ENCODE results near the gene RAB3B.

The RAB3B gene

DNA sequence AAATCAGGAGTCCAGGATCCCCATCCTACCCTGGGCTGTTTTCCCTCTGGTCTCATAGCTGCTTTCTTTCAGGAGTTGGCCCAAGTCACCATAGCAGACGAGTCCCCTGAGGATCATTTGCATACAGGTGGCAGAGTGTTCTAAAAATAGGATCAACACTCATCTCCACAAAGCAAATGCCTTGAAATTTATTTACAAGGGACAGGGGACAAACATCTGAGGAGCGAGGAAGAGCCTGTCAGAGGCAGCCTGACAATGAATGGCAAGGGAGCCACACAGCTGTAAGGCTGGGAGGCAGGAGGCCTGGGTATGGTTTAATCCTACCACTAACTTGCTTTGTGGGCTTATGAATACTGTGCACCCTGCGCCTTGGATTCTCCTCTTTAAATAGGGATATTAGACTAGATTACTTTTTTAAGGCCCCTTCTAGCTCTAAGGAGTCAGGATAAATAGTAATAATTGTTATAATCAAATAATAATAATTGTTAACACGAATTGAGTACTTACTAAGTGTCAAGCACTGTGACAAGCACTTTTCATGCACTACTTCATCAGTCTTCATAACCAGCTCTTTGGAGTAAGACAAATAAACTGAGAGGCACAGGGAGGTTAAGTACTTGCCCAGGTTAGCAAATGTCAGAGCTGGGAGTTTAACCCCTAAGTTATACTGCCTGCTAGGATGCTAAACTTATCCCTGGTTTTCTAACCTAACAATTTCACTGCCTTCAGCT, 34.5 kb downstream of the RAB3B start:
- DNase-seq: no peak

DNA sequence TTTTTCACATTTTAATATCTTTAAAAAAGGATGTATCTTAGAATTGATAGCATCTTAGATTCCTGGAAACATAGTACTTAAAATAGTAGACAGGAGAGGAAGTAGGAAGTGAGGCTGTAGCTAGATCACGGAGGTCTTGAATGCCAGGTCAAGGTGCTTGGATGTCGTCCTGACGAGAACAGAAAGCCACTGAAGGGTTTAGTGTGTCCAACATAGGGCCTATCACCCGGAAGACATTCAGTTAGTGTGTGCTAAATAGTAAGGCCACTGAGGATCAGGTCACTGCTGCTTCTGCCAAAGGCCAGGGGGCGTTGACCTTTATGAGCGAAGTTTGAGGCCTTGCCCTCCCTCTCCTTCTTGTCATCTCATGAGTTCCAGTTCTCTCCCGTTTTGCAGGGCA, 35.7 kb downstream of the RAB3B start:
- DNase-seq: no peak

DNA sequence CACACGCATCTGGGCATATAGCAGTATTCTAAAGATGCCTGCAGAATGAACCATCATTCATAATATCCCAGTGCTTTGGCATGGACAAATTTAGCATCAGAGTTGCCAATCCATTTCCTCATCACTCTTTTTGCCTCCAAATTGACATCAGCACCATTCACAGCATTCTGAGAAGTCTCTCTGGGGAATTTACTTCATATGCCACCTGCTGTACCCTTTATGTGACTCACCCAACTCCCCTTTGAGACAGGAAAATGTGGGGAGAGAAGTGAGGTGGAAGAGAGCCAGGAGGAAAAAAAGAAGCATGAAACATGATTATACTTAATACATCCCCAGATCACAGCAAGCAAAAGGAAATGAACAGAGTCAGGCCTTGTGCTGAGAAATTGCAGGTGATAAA, 37.4 kb downstream of the RAB3B start:
- DNase-seq: no peak

DNA sequence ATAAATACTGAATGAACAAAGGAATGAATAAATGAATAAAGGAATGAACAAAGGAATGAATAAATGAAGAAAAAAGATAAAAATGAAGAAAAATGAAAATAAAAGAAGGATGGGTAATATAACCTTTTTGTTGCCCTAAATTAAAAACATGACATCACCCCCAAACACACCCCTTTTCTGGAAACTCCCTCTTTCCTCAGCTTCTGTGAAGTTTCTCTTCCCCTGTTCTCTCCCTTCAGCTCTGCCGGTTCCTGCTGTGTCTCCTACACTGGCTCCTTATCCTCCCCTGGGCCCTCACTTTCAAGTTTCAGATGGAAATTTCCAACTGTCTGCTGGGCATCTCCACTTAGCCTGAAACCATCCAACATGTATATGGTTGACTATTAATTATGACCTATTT, 37.9 kb downstream of the RAB3B start:
- no peak for DNase-seq

DNA sequence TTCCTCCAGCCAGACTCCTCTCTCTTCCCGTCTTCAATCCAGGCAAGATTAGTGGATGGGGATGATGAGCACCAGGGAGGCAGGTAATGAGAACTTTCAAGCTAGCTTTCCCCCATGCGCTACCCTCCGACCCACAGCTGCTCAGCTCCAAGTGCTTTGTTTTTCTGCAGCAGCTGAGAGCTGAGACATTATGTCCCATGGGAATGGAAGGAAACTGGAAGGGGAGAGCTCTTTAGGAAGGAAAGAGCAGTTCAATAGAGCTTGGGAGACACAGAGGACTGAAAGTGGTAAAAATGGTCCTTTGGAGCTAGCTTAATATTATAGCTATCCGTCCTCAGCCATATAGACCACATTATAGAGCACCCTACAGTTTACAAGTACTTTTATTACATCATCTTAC, 39.8 kb downstream of the RAB3B start:
- DNase-seq: no peak

DNA sequence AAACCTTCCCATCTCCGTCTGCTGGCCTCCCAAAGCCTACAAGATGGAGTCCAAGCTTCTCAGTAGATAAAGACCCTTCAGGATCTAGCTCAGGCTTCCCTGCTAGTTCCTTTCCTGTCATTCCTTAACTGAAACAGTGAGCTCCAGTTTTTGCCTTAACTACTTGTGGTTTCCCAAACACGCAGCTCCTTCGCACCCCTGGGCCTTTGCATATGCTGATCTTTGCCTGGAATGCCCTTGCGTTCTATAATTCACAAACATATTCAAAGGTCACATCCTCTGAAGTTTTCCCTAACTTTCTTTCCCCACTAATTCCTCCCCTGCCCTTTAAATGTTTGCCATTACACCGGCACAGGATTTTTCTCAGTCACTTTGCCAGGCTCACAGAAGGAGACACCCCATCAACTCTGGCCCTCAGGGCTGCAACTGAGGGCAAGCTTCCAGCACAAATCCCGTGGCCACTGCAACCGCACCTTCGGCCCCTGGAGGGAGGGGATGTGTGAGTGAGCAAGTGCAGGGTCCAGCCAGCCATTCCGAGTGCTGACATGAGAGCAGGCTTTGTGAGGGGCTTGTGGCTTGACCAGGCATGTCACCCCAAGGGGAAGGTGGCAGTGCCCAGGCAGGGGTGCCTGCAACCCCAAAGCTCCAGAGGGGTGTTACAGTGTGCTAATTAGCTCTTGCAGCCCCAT, 41.3 kb downstream of the RAB3B start:
- no peak for DNase-seq

DNA sequence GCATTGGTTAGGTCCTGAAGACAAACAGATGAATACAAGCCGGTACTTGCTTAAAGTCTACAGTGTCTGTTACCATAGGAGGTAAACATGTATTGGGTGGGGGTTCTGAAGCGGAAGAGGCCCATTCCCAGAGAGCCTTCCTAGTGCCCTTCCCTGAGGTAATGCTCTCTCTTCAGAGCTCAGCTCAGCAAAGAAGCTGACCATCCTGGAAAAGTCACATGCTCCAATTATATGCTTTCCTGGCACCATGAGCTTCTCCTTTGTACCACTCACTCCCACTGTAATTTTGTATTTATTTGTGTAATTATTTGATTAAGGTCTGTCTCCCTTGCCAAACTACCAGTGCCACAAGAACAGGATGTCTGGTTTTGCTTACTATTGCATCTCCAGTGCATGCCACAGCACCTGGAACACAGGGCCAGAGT, 42.0 kb downstream of the RAB3B start:
- no peak for DNase-seq

DNA sequence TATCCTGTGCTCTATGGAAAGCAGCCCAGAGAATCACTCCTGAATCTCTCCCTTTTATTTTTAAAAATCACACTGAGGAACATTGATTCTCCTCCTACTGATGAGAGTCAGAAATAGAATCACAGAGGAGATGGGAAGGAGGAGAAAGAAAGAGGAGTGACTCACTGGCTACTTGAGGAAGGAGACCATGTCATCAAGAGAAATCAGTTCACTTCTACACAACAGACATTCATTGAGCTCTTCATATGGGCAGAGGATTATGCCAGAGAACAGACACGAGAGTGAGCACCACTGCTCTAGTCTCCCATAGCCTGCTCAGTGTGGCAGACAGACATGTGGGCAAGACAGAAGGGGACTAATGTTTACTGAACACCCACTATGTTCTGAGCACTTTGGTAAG, 44.2 kb downstream of the RAB3B start:
- no peak for DNase-seq

DNA sequence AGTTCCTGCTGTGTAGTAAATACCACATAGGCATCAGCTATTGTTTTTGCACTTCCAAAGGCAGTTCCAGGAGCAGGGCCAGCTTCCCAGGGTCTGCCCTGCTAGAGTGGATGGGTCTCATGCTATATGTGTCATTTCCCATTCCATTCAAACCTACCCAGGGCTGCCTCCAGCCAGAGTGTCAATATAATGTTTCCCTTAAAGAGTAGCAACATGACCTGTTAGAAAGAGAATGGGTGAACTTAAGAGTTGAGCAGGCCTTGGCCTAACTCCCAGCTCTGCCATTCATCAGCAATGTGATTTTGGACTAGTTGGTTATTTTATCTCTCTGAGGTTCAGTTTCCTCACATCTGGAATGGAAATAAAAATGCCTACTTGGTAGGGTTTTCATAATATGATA, 44.9 kb downstream of the RAB3B start:
- no peak for DNase-seq

DNA sequence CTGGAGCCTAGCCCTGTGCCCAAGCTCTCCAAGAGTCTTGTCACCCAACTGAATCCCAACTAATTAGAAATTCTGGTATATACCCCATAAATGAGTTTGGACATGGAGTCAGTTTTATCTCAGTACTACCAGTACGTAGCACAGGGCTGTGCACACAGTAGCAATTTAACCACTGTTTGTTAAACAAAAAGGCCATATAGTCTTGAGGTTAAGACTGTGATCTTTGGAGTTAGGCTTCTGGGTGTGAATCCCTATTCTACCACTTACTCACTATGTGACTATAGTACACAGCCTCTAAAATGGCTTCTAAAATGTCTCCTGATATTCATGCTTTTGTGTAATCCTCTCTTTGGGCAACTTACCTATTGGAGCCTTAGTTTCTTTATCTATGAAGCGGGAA, 48.2 kb downstream of the RAB3B start:
- DNase-seq: no peak

DNA sequence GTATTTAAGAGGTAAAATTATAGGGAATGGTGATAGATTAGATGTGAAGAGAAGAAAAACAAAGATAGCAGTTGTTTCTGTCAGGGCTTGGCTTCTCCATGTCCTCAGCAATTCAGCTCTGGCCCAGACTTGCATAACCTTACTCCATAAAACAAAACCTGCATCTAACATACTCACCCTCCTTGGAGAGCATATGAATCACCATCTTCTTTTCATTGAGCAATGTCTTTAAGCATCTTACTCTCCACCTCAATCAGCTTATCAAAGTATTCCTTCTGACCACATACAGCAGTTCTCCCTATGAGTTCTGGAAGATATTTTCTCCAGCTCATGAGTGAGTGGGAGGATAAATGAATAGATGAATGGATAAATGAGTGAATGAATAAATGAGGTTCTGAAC, 49.0 kb downstream of the RAB3B start:
- DNase-seq: no peak

DNA sequence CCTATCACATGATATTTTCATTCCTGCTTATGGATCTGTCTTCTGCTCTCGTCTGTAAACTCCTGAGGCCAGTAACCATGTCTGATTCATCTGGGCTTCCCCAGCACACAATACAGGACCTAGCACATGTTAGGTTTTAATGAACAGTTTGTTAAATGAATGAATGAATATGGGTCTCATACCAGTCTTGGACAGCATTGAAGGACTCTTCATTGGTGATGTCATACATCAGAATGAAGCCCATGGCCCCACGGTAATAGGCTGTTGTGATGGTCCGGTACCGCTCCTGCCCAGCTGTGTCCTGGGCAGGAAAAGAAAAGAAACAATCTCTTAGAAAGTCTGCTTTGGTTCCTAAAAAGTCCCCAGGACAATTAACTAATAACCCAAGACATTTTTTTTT, 53.4 kb downstream of the RAB3B start:
- DNase-seq: no peak

DNA sequence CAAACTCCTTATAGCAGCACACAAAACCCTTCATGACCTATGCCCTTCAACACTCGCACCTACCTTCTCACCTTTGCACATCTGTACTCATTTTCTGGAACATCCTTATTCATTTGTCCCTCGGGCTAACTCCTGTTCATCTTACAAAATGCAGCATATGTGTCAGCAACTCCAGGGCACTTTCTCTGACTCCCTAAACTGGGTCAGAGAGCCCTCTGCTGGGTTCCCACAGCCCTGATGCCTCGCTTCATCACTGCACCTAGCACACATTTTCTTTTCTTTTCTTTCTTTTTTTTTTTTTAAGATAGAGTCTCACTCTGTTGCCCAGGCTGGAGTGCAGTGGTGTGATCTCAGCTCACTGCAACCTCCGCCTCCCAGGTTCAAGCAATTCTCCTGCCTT, 54.0 kb downstream of the RAB3B start:
- DNase-seq: no peak

DNA sequence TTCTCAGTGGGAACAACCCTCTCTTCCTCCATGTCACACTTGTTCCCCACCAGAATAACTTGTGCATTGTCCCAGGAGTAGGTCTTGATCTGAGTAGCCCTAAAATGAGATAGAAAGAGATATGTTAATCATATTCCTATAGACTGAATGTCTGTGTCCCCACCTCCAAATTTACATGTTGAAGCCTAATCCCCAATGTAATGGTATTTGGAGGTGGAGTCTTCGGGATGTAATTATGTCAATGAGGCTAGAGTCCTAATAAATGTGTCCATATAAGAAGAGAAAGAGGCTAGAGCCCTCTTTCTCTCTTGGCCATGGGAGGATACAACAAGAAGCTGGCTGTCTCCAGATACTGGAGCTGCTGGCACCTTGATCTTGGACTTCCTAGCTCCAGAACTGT, 57.2 kb downstream of the RAB3B start:
- DNase-seq: no peak

DNA sequence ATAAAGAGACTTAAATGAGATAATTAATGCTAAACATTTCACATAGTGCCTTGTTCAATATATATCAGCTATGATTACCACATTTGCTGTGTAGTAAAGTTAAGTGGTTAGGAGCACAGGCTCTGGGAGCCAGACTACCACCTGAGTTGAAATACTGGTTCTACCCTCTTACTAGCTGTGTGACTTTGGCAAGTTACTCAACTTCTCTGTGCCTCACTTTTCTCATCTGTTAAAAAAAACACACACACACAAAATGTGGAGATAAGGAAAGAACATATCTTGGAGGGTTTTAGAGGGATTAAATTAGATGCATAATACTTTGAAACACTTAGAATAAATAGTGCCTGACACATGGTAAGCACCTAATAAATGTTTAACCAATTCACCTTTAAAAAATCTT, 60.2 kb downstream of the RAB3B start:
- no peak for DNase-seq

DNA sequence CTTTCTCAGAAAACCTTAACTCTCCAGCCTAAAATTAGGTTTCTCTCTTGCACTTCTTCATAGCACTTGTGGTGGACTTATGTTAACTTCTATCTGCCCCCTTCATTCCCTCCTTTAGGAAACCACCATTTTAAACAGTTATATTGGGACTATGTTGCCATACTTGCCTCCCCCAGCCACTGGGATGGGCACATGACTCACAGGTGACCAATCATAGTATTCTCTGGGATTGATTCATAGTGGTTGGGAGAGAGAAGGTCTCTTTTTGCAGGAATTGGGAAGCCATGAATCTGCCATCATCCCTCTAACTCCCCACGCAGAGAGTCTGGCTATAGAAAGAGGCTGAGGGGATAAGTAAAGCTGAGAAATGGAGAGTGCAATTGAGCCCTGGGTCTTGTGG, 61.6 kb downstream of the RAB3B start:
- no peak for DNase-seq

DNA sequence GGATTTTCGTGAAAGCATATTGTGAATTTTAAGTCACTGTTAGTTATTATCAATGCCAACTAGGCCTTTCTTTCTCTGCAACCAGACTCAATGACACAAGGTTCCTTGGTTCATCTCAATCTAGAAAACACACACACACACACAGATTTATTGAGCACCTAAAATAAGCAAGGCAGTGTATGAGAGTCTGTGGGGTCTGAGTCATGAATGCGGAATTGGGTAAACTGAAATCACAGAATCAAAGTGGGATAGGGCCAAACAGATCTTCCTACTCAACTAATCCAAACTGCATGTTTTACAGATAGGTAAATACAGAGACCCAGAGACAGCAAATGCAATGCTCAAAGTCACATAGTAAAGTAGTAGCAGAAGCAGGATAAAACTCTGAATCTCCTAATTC, 63.5 kb downstream of the RAB3B start:
- DNase-seq: no peak

DNA sequence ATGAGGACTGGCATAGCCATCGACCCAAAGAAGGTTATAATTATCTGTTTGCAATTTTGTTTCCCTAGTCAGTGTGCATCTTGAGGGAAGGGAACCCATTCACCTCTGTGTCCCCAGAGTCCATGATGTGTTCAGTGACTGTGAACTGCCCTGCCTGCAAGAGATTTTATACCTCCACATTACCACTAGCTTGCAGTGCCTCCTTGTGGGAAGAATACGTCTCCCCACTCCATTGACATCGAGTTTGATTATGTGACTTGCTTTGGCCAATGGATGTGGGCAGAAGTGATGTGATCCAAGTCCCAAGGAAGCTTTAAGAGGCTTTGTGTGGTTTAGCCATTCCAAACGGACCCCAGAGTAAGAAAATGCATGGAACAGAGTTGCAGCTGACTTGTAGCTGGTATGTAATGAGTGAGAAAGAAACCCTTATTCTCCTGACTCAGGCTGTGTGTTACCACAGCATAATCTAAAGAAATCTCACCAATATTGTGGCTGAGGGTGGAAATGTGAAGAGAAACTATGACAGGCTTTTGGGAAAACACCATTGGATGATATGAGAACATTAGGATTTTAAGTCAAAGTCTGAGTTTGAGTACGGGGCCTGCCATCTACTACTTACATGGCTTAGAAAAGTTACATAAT, 64.2 kb downstream of the RAB3B start:
- DNase-seq: no peak

DNA sequence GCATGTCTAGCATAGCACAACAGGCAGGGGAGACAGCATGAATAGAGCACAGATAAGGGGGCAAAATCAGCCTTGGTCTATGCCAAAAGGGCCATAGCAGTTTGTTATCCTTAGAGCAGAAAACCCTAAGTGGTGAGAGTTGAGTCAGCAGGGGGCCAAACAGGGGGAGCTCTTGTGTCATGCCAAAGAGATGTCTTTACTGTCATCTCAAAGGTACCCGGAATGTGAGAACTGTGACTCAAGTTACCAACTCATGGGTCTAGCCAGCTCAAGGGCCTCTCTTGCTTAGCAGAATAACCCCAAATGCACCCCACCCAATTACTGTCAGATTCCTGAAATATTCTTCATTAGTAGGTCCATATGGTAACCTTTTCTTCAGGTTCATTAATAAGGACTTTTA, 66.0 kb downstream of the RAB3B start:
- DNase-seq: no peak

DNA sequence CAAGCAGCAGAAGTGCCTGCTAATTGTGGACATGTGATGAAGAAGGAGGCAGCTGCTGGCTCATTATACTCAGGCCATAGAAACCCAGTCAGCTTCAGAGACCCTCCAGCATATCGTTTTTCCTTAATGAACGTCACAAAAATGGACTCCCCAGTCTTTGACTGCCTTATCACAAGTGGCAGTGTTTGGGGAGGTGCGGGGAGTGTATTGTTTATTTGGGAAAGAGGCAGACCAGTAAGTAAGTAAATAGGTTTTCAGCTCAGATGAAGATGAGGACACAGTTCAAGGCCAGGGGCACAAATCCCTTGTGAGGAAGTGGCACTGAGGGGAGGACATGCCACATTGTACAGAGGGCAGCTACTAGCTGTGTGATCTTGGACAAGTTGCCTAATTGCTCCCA, 68.5 kb downstream of the RAB3B start:
- no peak for DNase-seq

DNA sequence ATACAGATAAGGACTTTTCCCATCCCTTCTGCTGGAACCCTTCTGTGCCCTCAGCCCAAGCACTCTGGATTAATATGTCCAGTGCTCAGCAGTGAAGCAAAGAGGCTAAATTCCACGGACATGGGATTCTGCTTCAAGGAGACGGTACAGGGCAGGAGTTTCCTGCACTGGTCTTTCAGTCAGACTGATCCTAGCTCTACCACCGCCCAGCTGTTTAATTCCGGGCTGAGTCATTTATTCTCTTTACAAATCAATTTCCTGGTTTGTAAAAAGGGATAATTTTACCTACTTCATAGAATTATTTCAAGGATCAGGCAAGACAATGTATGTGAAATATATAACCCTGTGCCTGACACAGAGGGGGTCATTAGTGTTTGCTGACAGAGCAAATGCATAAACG, 70.4 kb downstream of the RAB3B start:
- DNase-seq: no peak

DNA sequence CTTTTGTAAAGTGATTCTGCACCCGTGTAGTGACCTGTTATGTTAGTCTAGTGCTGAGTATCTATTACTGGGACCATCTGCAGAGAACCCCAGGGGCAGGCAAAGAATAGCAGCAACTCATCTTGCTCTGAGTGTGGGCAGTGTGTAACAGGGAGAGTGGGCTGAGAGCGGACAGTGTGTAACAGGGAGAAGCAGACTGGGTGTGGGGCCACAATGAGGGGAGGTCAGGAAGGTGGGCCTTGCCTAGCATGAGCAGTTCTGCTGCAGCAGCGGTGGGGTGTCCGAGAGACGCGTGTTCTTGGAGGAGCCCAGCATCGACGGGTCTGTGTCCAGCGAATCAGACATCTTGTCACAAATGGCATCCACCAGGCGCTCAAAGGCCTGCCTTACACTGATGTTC, 70.8 kb downstream of the RAB3B start:
- DNase-seq: no peak

DNA sequence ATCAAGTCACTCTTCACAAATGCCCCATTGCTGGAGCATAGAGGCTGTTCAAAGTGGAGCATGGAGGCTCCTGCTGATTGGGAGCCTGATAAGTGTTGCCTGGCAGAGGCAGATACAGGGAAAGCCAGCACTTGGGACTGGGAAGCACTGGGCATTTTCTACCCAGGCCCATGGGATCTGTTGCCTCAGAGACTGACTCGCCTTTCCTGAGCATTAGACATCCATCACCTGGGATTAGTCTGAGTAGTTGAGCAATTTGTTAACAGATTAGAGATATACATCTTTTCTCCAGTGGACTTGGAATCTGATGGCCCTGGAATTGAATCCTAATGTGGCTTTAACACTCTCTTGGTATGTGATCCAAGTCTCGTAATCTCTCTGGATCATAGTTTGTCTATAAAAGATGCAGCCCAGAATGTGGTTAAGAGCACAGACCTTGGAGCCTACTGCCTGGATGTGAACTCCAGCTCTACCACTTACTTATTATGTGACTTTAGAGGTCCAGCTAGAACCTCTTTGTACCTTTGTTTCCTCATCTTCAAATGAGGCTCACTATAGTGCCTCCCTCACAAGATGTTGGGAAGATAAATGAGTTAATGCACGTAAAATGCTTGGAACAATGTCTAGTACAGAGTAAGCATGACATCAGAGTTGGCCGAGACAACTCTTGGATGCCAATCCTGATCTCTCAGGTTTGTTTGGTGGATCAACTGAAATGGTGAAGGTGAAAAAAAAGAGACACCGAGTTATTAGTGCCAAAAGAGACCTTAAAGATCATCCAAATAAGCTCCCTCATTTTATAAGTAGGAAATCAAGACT, 73.7 kb downstream of the RAB3B start:
- no peak for DNase-seq

DNA sequence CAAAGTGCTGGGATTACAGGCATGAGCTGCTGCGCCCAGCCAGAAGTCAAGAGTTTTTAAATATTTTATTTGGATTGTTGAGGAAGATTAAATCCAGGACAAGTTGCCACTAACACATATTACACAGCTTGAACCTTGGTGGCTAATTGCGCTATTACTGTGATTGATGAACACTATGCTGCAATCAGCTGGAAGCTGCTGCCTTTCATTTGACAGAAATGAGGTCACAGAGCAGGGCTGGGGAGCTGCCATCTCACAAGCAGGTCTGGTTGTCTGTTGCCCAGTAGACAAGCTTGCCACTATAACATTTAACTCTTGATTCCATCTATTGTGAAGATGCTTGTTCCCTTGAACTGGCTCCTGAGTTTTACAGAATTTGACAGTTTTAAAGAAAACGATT, 74.5 kb downstream of the RAB3B start:
- no peak for DNase-seq
